Smooth muscle cell (in vitro differentiated cells): ENCODE results near the gene SLC38A3. TPM values are rescaled to one million over a fixed set of nuclear protein-coding genes. Genes with fewer than 3 reads are reported as not detected.

Experiments used
- DNase-seq: peaks from one replicate; lab custom pipeline; 2025; ENCODE audit not compliant: unreplicated experiment; lab: John Stamatoyannopoulos, UW
- H2AFZ ChIP-seq: fragments of 200-600 bp; sonication (generic); 2 replicates; pipeline ENCODE4 v1.6.0; 2016; ENCODE audit warnings: antibody characterized with exemption, low read depth, mild to moderate bottlenecking
- H3F3A ChIP-seq: fragments of 200-600 bp; sonication (generic); 2 replicates; pipeline ENCODE4 v1.6.0; 2017; ENCODE audit warnings: antibody characterized with exemption, low read depth
- H3K27ac ChIP-seq: fragments of 200-600 bp; sonication (generic); 2 replicates; pipeline ENCODE4 v1.5.1; 2016; ENCODE audit warnings: low read depth, mild to moderate bottlenecking
- H3K27me3 ChIP-seq: fragments of 200-600 bp; sonication (generic); 2 replicates; pipeline ENCODE4 v1.6.1; 2016; ENCODE audit warnings: low read depth, mild to moderate bottlenecking
- H3K36me3 ChIP-seq: fragments of 200-600 bp; sonication (generic); 2 replicates; pipeline ENCODE4 v1.5.1; 2016; ENCODE audit warnings: low read depth
- H3K4me1 ChIP-seq: fragments of 200-600 bp; sonication (generic); 2 replicates; pipeline ENCODE4 v1.5.1; 2016; ENCODE audit warnings: low read depth
- H3K4me2 ChIP-seq: fragments of 200-600 bp; sonication (generic); 2 replicates; pipeline ENCODE4 v1.6.0; 2016; ENCODE audit warnings: mild to moderate bottlenecking
- H3K4me3 ChIP-seq: fragments of 200-600 bp; sonication (generic); 2 replicates; pipeline ENCODE4 v1.5.1; 2016; ENCODE audit warnings: mild to moderate bottlenecking
- H3K79me2 ChIP-seq: fragments of 200-600 bp; sonication (generic); 2 replicates; pipeline ENCODE4 v1.6.0; 2016; ENCODE audit warnings: low read depth, mild to moderate bottlenecking
- H3K9ac ChIP-seq: fragments of 200-600 bp; sonication (generic); 2 replicates; pipeline ENCODE4 v1.6.0; 2016; ENCODE audit warnings: low read depth
- H3K9me3 ChIP-seq: fragments of 200-600 bp; sonication (generic); replicated peaks from 2 replicates; pipeline ENCODE4 v1.5.1; 2016; ENCODE audit warnings: low read depth
- H4K20me1 ChIP-seq: fragments of 200-600 bp; sonication (generic); 2 replicates; pipeline ENCODE4 v1.6.0; 2016; ENCODE audit warnings: low read depth
- WGBS: methylation state at CpG from one replicate; pipeline ENCODE4 v1.1.7; 2016; ENCODE audit warnings: low lambda C conversion rate; 5-methylcytosine and 5-hydroxymethylcytosine counted together
- polyA plus RNA-seq: library from polyadenylated mRNA; unstranded; fragments of >200 nt; fragmentation: Nextera tagmentation; extraction: Ambion mirVana; gene quantifications from 2 replicates; pipeline ENCODE4 v1.2.1, GENCODE V29; 2016
- total RNA-seq: library from RNA; depleted of rRNA; stranded (reverse); fragments of >200 nt; gene quantifications from 2 replicates; pipeline ENCODE4 v1.2.3, GENCODE V29; 2014
- TF ChIP-seq, protein P1 (sequence below): fragments of 200-600 bp; sonication (generic); IDR thresholded peaks from 2 replicates; pipeline ENCODE4 v1.5.1; 2017; ENCODE audit warnings: borderline replicate concordance, mild to moderate bottlenecking, antibody characterized with exemption; ENCODE audit not compliant: insufficient read depth, poor library complexity, severe bottlenecking

Gene SLC38A3
- total RNA-seq (0.58 and 3.9 TPM in 2 replicates), polyA plus RNA-seq (3.5 and 4.2 TPM in 2 replicates)

DNA sequence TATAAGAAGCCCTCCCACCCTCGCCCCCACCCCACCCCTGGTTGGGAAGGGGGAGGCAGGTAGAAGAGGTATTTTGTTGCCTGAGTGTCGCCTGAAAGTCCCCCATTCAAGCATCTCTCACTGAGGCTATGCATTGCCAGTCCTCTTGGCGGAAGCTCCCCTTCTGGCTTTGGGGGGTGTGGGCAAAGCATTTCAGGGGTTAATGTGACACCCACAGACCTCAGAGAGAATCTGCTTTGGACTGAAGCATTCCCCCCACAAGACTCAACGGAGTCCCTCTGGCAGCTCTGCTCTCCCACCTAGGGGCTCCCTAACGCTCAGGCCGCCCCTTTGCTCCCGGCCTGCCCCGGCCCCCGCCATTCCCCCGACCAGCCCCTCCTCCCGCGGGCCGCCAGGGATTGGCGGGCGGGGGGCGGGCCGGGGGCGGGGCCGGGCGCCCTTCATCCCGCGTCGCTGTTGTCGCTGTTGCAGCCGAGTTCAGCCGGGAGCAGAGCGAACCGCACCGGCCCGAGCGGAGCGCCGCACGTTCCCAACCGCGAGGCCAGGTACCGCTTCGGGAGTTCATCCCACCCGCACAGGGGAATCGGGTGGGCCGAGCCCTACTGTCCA, at the start of gene SLC38A3:
Gene SLC38A3 (plus strand): TSS at position 468 of the 609 bp plus-strand sequence. CDS start 8,929 bp downstream, outside the sequence.
- Histone ChIP-seq H3K4me1 (peaks cover 19% of the 10 kb centered on the region), H3K4me3 (peak within 1 kb of the TSS; percentile 59), H3K4me2 (peak within 1 kb of the TSS; percentile 97), H3K36me3 (no peaks in the 10 kb centered on the region), H3K9ac (no peak within 1 kb of the TSS), H3K9me3 (no peaks in the 10 kb centered on the region), H3K27ac (no peak within 1 kb of the TSS), H3K79me2 (no peaks in the 10 kb centered on the region), H3K27me3 (peaks cover 13% of the 10 kb centered on the region), H4K20me1 (no peaks in the 10 kb centered on the region), H2AFZ (peak within 1 kb of the TSS; percentile 79), H3F3A (no peaks in the 10 kb centered on the region)
- TF ChIP-seq, protein P1, sequence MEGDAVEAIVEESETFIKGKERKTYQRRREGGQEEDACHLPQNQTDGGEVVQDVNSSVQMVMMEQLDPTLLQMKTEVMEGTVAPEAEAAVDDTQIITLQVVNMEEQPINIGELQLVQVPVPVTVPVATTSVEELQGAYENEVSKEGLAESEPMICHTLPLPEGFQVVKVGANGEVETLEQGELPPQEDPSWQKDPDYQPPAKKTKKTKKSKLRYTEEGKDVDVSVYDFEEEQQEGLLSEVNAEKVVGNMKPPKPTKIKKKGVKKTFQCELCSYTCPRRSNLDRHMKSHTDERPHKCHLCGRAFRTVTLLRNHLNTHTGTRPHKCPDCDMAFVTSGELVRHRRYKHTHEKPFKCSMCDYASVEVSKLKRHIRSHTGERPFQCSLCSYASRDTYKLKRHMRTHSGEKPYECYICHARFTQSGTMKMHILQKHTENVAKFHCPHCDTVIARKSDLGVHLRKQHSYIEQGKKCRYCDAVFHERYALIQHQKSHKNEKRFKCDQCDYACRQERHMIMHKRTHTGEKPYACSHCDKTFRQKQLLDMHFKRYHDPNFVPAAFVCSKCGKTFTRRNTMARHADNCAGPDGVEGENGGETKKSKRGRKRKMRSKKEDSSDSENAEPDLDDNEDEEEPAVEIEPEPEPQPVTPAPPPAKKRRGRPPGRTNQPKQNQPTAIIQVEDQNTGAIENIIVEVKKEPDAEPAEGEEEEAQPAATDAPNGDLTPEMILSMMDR, result no peak
- peak; percentile 54 for DNase-seq
- WGBS, result 9% methylated on average over 13 of the region's 41 CpGs

DNA sequence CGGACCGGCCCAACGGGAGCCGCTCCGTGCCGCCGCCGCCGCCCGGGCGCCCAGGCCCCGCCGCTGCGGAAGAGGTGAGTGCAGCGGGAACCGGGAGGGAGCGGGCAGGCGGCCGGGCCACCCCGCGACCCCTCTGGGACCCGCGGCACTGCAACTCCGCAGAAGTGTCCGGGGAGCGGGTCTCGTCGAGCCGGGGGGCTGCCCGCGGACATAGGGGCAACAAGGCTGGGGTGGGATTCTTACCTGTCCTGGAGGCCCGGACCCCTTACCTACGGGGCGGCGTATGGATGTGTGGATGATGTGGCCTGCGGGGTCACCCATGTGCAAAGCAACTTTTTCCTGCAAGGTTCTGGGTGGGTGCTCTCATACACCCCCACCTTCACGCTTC, 49.6 kb upstream of the SLC38A3 start:
- Histone ChIP-seq H2AFZ (no peak overlapping the region), H3K27ac (no peak overlapping the region), H3K4me3 (peak overlapping the region; percentile 63), H4K20me1 (peaks cover 9% of the 10 kb centered on the region), H3F3A (no peaks in the 10 kb centered on the region), H3K9ac (peak overlapping the region; percentile 43), H3K79me2 (no peaks in the 10 kb centered on the region), H3K4me1 (peaks cover 31% of the 10 kb centered on the region), H3K27me3 (peaks cover 31% of the 10 kb centered on the region), H3K4me2 (peak overlapping the region; percentile 91), H3K9me3 (no peaks in the 10 kb centered on the region), H3K36me3 (no peaks in the 10 kb centered on the region)
- WGBS, result under 1% methylated on average over 29 of the region's 37 CpGs
- no peak for DNase-seq
- TF ChIP-seq, protein P1, result no peak

DNA sequence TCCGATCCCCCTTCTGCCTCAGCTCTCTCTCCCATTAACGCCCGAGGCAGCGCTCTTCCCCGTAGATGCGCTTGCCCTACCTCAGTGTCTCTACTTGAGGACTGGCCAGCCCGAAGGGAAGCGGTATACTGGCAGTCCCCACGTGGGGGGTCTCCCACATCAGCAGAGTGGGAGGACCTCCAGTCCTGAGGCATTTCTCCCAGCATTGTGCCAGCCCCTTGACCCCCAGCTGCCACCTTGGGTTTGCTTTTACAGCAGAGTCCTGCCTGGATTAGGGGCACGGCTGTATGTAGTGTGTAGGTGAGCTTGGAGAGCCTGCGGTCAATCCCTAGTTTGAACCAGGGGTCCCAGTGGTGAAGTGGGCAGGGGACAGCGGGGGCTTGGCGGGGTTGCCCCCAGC, 49.2 kb upstream of the SLC38A3 start:
- no peaks in the 10 kb centered on the region for H3K9me3 ChIP-seq
- peaks cover 31% of the 10 kb centered on the region for H3K4me1 ChIP-seq
- no peaks in the 10 kb centered on the region for H3K79me2 ChIP-seq
- H3K4me3 ChIP-seq, result peak overlapping the region; percentile 63
- no peak overlapping the region for H2AFZ ChIP-seq
- peak overlapping the region; percentile 43 for H3K9ac ChIP-seq
- H3K27ac ChIP-seq, result no peak overlapping the region
- H4K20me1 ChIP-seq, result peaks cover 9% of the 10 kb centered on the region
- peak overlapping the region; percentile 91 for H3K4me2 ChIP-seq
- TF ChIP-seq, protein P1, result no peak
- H3F3A ChIP-seq, result no peaks in the 10 kb centered on the region
- WGBS, result 12% methylated on average over 13 of the region's 13 CpGs
- no peaks in the 10 kb centered on the region for H3K36me3 ChIP-seq
- H3K27me3 ChIP-seq, result peaks cover 31% of the 10 kb centered on the region
- no peak for DNase-seq
